Head of caudate nucleus (tissue), 42 donors: ENCODE data around the gene CPOX.

Source experiments
- DNase-seq, 42 donors: peaks; one replicate each; pipeline versions ENCODE4 v3.0.0 to v3.0.0-alpha.2; 2020 to 2021; ENCODE audit warnings: mixed read lengths in 7 of 42
- intact Hi-C: fragments of 100-400 bp; cut with DNase I; formaldehyde crosslinking; loops from one replicate; pipeline ENCODE4 v1.15.0; 2022

CPOX gene

GRCh38 chr3:98551236-98551635 is 42.2 kb downstream of the CPOX start:
- DNase-seq, result no peak
- intact Hi-C loops, result no loop called here

GRCh38 chr3:98550833-98551232 is 42.6 kb downstream of the CPOX start:
- intact Hi-C loops, result no loop called here

GRCh38 chr3:98548544-98548943 is 44.9 kb downstream of the CPOX start:
- no peak for DNase-seq
- intact Hi-C loops, result no loop called here

More at GRCh38 chr3:98550833-98551232, 42.6 kb downstream of the CPOX start:
- no peak for DNase-seq

GRCh38 chr3:98545940-98546339 is 47.5 kb downstream of the CPOX start:
- intact Hi-C loops, result no loop called here

GRCh38 chr3:98542623-98543022 is 50.8 kb downstream of the CPOX start:
- DNase-seq, result no peak
- intact Hi-C loops, result no loop called here

More at GRCh38 chr3:98545940-98546339, 47.5 kb downstream of the CPOX start:
- DNase-seq, result no peak

- no peak for DNase-seq
- intact Hi-C loops, result no loop called here
Measured at GRCh38 chr3:98541695-98542094, 51.7 kb downstream of the CPOX start.

- intact Hi-C loops, result no loop called here
- DNase-seq, result no peak
Measured at GRCh38 chr3:98540346-98540745, 53.1 kb downstream of the CPOX start.

- no peak for DNase-seq
- intact Hi-C loops, result no loop called here
Measured at GRCh38 chr3:98536456-98537017, 56.9 kb downstream of the CPOX start.

- intact Hi-C loops, result no loop called here
- DNase-seq, result no peak
Measured at GRCh38 chr3:98534734-98535133, 58.7 kb downstream of the CPOX start.

- intact Hi-C loops, result no loop called here
- no peak for DNase-seq
Measured at GRCh38 chr3:98534168-98534567, 59.2 kb downstream of the CPOX start.

GRCh38 chr3:98532709-98533571 is 60.5 kb downstream of the CPOX start:
- intact Hi-C loops, result no loop called here
- DNase-seq, result no peak

GRCh38 chr3:98532275-98532637 is 61.2 kb downstream of the CPOX start:
- no peak for DNase-seq
- intact Hi-C loops, result no loop called here

GRCh38 chr3:98531622-98532274 is 61.7 kb downstream of the CPOX start, which contains the start of gene GPR15:
TSS of gene GPR15 (plus strand) at chr3:98531978. CDS start at chr3:98532034, 56 bp downstream.
- DNase-seq, result no peak
- intact Hi-C loops, result no loop called here

GRCh38 chr3:98530676-98531075 is 62.7 kb downstream of the CPOX start:
- DNase-seq, result no peak
- intact Hi-C loops, result no loop called here

GRCh38 chr3:98529856-98530459 is 63.5 kb downstream of the CPOX start:
- DNase-seq, result no peak
- intact Hi-C loops, result no loop called here
